ENCODE data around the gene SOAT2. TPM values are rescaled to one million over a fixed set of nuclear protein-coding genes. Genes with fewer than 3 reads are reported as not detected.
"Not testable (repeated sequence)": the region's sequence is repeated elsewhere in the genome, so short reads cannot be mapped to it uniquely, and the experiment has no call there.

SOAT2 gene
- total RNA-seq, 1 experiment from 2014 or later: not detected

DNA sequence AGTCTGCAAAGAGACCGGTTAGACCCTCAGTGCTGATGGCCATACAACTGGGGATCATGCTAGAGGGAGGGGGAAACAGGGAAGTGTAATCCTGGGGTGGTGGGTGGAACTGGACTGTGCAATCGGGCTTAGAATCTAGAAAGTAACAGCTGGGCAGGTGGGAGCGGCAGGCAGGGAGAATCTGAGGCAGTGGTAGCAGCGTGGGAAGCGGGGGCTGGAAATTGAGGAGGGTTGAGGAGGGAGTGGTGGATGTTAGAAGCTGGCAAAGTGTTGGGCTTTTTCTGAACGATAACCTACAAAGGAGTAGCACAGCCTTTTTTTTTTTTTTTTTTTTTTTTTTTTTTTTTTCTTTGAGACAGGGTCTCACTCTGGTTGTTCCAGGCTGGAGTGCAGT lies 8.9 kb upstream of the SOAT2 start:
- no peaks in the 10 kb centered on the region for H3K27me3 ChIP-seq (replicated peaks; ENCODE audit: insufficient read depth, low read depth, low read length, poor library complexity)
- BruUV-seq (replicated peaks): no TSS peak
- ChIA-PET CTCF (no interaction called here), POLR2A (ENCODE audit: low non-redundant PET) (no interaction called here)
- H3K4me3 ChIP-seq (ENCODE audit: low read depth, low read length, poor library complexity, severe bottlenecking): no peak overlapping the region
- DNase-seq (ENCODE audit: low spot score): no peak
- TF ChIP-seq, protein P1, sequence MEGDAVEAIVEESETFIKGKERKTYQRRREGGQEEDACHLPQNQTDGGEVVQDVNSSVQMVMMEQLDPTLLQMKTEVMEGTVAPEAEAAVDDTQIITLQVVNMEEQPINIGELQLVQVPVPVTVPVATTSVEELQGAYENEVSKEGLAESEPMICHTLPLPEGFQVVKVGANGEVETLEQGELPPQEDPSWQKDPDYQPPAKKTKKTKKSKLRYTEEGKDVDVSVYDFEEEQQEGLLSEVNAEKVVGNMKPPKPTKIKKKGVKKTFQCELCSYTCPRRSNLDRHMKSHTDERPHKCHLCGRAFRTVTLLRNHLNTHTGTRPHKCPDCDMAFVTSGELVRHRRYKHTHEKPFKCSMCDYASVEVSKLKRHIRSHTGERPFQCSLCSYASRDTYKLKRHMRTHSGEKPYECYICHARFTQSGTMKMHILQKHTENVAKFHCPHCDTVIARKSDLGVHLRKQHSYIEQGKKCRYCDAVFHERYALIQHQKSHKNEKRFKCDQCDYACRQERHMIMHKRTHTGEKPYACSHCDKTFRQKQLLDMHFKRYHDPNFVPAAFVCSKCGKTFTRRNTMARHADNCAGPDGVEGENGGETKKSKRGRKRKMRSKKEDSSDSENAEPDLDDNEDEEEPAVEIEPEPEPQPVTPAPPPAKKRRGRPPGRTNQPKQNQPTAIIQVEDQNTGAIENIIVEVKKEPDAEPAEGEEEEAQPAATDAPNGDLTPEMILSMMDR (conservative IDR thresholded peaks at IDR 0.05; ENCODE audit: low read depth, low read length): no peak
- TF ChIP-seq EZH2 (IDR thresholded peaks at IDR 0.05; ENCODE audit: borderline replicate concordance, low read depth, low read length, poor library complexity, severe bottlenecking): no peak
- peaks cover 23% of the 10 kb centered on the region for H3K4me1 ChIP-seq (ENCODE audit: insufficient read depth, low read length, poor library complexity, severe bottlenecking)
- H3K9me3 ChIP-seq (ENCODE audit: low read depth, low read length, poor library complexity, severe bottlenecking): no peaks in the 10 kb centered on the region
- no peaks in the 10 kb centered on the region for H3K36me3 ChIP-seq (ENCODE audit: insufficient read depth, low read length, poor library complexity, severe bottlenecking)
- intact Hi-C loops (cut with micrococcal nuclease; ENCODE audit: unreplicated experiment): no loop called here
- H3K27ac ChIP-seq (ENCODE audit: low read depth, low read length, poor library complexity, severe bottlenecking): no peak overlapping the region

DNA sequence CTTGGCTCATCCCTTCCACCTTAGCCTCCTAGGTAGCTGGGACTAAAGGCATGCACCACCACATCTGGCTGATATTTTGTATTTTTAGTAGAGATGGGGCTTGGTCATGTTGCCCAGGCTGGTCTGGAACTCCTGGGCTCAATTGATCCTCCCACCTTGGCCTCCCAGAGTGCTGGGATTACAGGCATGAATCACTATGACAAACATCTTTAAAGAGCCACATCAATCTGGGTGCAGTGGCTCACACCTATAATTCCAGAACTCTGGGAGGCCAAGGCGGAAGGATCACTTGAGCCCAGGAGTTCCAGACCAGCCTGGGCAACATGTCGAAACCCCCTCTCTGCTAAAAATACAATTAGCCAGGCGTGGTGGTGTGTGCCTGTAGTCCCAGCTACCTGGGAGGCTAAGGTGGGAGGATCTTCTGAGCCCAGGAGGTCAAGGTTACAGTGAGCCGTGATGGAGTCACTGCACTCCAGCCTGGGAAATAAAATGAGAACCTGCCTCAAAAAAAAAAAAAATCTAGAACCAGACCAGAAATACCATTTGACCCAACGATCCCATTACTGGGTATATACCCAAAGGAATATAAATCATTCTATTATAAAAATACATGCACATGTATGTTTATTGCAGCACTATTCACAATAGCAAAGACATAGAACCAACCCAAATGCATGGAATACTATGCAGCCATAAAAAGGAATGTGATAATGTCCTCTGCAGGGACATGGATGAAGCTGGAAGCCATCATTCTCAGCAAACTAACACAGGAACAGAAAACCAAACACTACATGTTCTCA lies 8.3 kb upstream of the SOAT2 start:
- DNase-seq (ENCODE audit: low spot score); POLR2A ChIA-PET (ENCODE audit: low non-redundant PET); BruUV-seq (replicated peaks); H3K27ac ChIP-seq (ENCODE audit: low read depth, low read length, poor library complexity, severe bottlenecking); H3K36me3 ChIP-seq (ENCODE audit: insufficient read depth, low read length, poor library complexity, severe bottlenecking); H3K27me3 ChIP-seq (replicated peaks; ENCODE audit: insufficient read depth, low read depth, low read length, poor library complexity); CTCF ChIA-PET; H3K9me3 ChIP-seq (ENCODE audit: low read depth, low read length, poor library complexity, severe bottlenecking); H3K4me3 ChIP-seq (ENCODE audit: low read depth, low read length, poor library complexity, severe bottlenecking): not testable (repeated sequence)
- intact Hi-C loops (cut with micrococcal nuclease; ENCODE audit: unreplicated experiment): loop anchor here (5.0 kb wide), 1 partner anchor 48 kb away; no protein-coding TSS in a partner anchor
- peaks cover 23% of the 10 kb centered on the region for H3K4me1 ChIP-seq (ENCODE audit: insufficient read depth, low read length, poor library complexity, severe bottlenecking)

DNA sequence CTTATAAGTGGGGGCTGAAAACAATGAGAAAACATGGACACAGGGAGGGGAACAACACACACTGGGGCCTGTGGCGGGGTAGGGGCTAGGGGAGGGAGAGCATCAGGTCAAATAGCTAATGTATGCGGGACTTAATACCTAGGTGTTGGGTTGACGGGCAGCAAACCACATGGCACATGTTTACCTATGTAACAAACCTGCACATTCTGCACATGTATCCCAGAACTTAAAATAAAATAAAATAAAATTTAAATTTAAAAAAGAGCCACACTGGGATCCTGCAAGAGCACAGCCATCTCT lies 7.7 kb upstream of the SOAT2 start:
- H3K27me3 ChIP-seq (replicated peaks; ENCODE audit: insufficient read depth, low read depth, low read length, poor library complexity); DNase-seq (ENCODE audit: low spot score); H3K4me3 ChIP-seq (ENCODE audit: low read depth, low read length, poor library complexity, severe bottlenecking); H3K27ac ChIP-seq (ENCODE audit: low read depth, low read length, poor library complexity, severe bottlenecking); BruUV-seq (replicated peaks); H3K36me3 ChIP-seq (ENCODE audit: insufficient read depth, low read length, poor library complexity, severe bottlenecking); POLR2A ChIA-PET (ENCODE audit: low non-redundant PET); CTCF ChIA-PET; H3K9me3 ChIP-seq (ENCODE audit: low read depth, low read length, poor library complexity, severe bottlenecking): not testable (repeated sequence)
- H3K4me1 ChIP-seq (ENCODE audit: insufficient read depth, low read length, poor library complexity, severe bottlenecking): peaks cover 23% of the 10 kb centered on the region
- intact Hi-C loops (cut with micrococcal nuclease; ENCODE audit: unreplicated experiment): loop anchor here (5.0 kb wide), 1 partner anchor 48 kb away; no protein-coding TSS in a partner anchor

DNA sequence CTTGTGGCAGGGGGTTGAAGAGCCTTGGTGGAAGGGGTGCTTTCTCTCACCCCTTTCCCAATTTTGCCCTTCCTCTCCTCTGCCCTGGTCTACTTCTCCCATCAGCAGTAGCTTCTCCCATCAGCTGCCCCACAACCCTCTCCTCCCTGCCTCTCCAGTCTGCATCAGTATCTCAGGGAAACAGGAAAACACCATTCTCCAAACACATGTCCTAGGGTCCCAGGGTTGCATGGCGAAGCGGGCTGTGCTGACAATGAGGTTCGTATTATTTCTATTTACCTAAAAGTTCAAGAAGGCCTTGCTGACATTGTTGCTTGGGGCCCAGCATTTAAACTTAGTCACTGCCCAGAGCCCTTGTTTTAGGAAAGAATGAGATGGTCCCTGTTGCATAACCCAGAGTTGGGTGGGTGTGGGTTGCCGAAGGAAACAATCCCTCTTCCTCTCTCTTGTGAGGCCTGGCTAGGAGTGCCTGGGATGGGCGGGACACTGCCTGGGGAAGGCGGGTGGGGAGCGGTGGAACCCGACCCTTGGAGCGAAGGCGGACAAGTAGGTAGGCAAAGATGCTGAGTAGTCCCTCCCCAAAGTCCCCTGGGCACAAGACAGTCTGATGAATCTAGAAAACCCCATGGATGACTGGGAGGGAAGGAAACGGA lies 7.1 kb upstream of the SOAT2 start:
- Histone ChIP-seq H3K4me3 (ENCODE audit: low read depth, low read length, poor library complexity, severe bottlenecking) (no peak overlapping the region), H3K27me3 (replicated peaks; ENCODE audit: insufficient read depth, low read depth, low read length, poor library complexity) (no peaks in the 10 kb centered on the region), H3K27ac (ENCODE audit: low read depth, low read length, poor library complexity, severe bottlenecking) (no peak overlapping the region), H3K4me1 (ENCODE audit: insufficient read depth, low read length, poor library complexity, severe bottlenecking) (peaks cover 23% of the 10 kb centered on the region), H3K36me3 (ENCODE audit: insufficient read depth, low read length, poor library complexity, severe bottlenecking) (no peaks in the 10 kb centered on the region), H3K9me3 (ENCODE audit: low read depth, low read length, poor library complexity, severe bottlenecking) (no peaks in the 10 kb centered on the region)
- ChIA-PET POLR2A (ENCODE audit: low non-redundant PET) (no interaction called here), CTCF (no interaction called here)
- no TSS peak for BruUV-seq (replicated peaks)
- intact Hi-C loops (cut with micrococcal nuclease; ENCODE audit: unreplicated experiment): loop anchor here (5.0 kb wide), 1 partner anchor 49 kb away; no protein-coding TSS in a partner anchor
- no peak for DNase-seq (ENCODE audit: low spot score)
- TF ChIP-seq EZH2 (IDR thresholded peaks at IDR 0.05; ENCODE audit: borderline replicate concordance, low read depth, low read length, poor library complexity, severe bottlenecking): no peak
- TF ChIP-seq, protein P1 (conservative IDR thresholded peaks at IDR 0.05; ENCODE audit: low read depth, low read length): no peak
